ENCODE data around the gene LOXL4.
A peak's percentile ranks its signal among the peaks of the same experiment; 100 is the strongest.

Gene LOXL4

GRCh38 chr10:98294270-98294627, 26.3 kb upstream of the LOXL4 start:
- no peak for DNase-seq

- DNase-seq = no peak
These were observed 25.7 kb upstream of the LOXL4 start for GRCh38 chr10:98293550-98294269.

- no peak for DNase-seq
These were observed 25.0 kb upstream of the LOXL4 start for GRCh38 chr10:98292971-98293370.

GRCh38 chr10:98289802-98290209, 21.8 kb upstream of the LOXL4 start:
- no peak for DNase-seq

GRCh38 chr10:98287321-98287720, 19.3 kb upstream of the LOXL4 start:
- no peak for DNase-seq

GRCh38 chr10:98286419-98286818, 18.4 kb upstream of the LOXL4 start:
- no peak for DNase-seq

GRCh38 chr10:98285416-98285815, 17.4 kb upstream of the LOXL4 start:
- DNase-seq = no peak

- DNase-seq = no peak
These were observed 8.3 kb upstream of the LOXL4 start for GRCh38 chr10:98276311-98276710.

GRCh38 chr10:98274562-98274961, 6.6 kb upstream of the LOXL4 start:
- DNase-seq = no peak

- DNase-seq = no peak
These were observed 5.3 kb upstream of the LOXL4 start for GRCh38 chr10:98273057-98273850.

- DNase-seq = no peak
These were observed 4.7 kb upstream of the LOXL4 start for GRCh38 chr10:98272656-98273055.

- DNase-seq = no peak
These were observed 4.3 kb upstream of the LOXL4 start for GRCh38 chr10:98272245-98272644.

- DNase-seq = no peak
These were observed 2.8 kb upstream of the LOXL4 start for GRCh38 chr10:98270786-98271185.

GRCh38 chr10:98270073-98270740, 2.2 kb upstream of the LOXL4 start:
- DNase-seq = no peak

GRCh38 chr10:98269435-98269912, 1.5 kb upstream of the LOXL4 start:
- peak in 1 of 2 experiments; percentile 45 for DNase-seq

GRCh38 chr10:98268694-98269431, 869 bp upstream of the LOXL4 start:
- DNase-seq = no peak

GRCh38 chr10:98267069-98267893, 713 bp downstream of the LOXL4 start:
- DNase-seq = no peak

GRCh38 chr10:98266647-98267046, 1.3 kb downstream of the LOXL4 start:
- no peak for DNase-seq

- DNase-seq = no peak
These were observed 2.3 kb downstream of the LOXL4 start for GRCh38 chr10:98265403-98266378.

GRCh38 chr10:98264378-98265065, 3.5 kb downstream of the LOXL4 start:
- no peak for DNase-seq
